GM12878 (cell line): ENCODE data around the gene CD79A. TPM values are rescaled to one million over a fixed set of nuclear protein-coding genes. Genes with fewer than 3 reads are reported as not detected.

Source experiments
- CREM ChIP-seq: IDR thresholded peaks from 2 replicates; pipeline ENCODE4 v1.6.1; 2014; ENCODE audit warnings: antibody characterized with exemption, low read depth
- EZH2 ChIP-seq: IDR thresholded peaks from 2 replicates; pipeline ENCODE4 v1.6.1; 2012; ENCODE audit warnings: low read depth, mild to moderate bottlenecking, control low read depth, inconsistent platforms, low read length, borderline replicate concordance; ENCODE audit not compliant: control insufficient read depth
- FOXK2 ChIP-seq: fragments of 450-650 bp; IDR thresholded peaks from 2 replicates; pipeline ENCODE4 v1.6.1; 2017; ENCODE audit warnings: mild to moderate bottlenecking, moderate library complexity
- JUNB ChIP-seq: IDR thresholded peaks from 2 replicates; pipeline ENCODE4 v1.6.1; 2016; ENCODE audit warnings: antibody characterized with exemption, mild to moderate bottlenecking
- KLF5 ChIP-seq: fragments of 450-650 bp; IDR thresholded peaks from 2 replicates; pipeline ENCODE4 v1.6.1; 2014; ENCODE audit warnings: mild to moderate bottlenecking; ENCODE audit not compliant: partially characterized antibody
- MEF2A ChIP-seq: IDR thresholded peaks from 2 replicates; pipeline ENCODE4 v1.6.1; 2011; ENCODE audit warnings: low read depth, mild to moderate bottlenecking, low read length, moderate library complexity; ENCODE audit not compliant: insufficient read depth
- NRF1 ChIP-seq: conservative IDR thresholded peaks from 2 replicates; pipeline ENCODE4 v1.6.1; 2011; ENCODE audit warnings: mild to moderate bottlenecking, low read depth, low read length, improper control_type of control experiment
- POLR2A ChIP-seq: IDR thresholded peaks from 2 replicates; pipeline ENCODE4 v1.6.1; 2011; ENCODE audit warnings: low read depth, mild to moderate bottlenecking, low read length
- SPI1 ChIP-seq: IDR thresholded peaks from 2 replicates; pipeline ENCODE4 v1.6.1; 2011; ENCODE audit warnings: low read depth, mild to moderate bottlenecking, low read length, moderate library complexity, borderline replicate concordance; ENCODE audit not compliant: insufficient read depth
- SUZ12 ChIP-seq: fragments of 200-600 bp; sonication (generic); IDR thresholded peaks from one replicate; pipeline ENCODE4 v1.6.1; 2018; ENCODE audit warnings: antibody characterized with exemption, mild to moderate bottlenecking; ENCODE audit not compliant: unreplicated experiment
- TAF1 ChIP-seq: IDR thresholded peaks from 2 replicates; pipeline ENCODE4 v1.6.1; 2011; ENCODE audit warnings: mild to moderate bottlenecking, low read depth, low read length, borderline replicate concordance
- TARDBP ChIP-seq: IDR thresholded peaks from 2 replicates; pipeline ENCODE4 v1.6.1; 2016; ENCODE audit warnings: borderline replicate concordance
- TCF12 ChIP-seq: IDR thresholded peaks from 2 replicates; pipeline ENCODE4 v1.6.1; 2011; ENCODE audit warnings: low read depth, mild to moderate bottlenecking, low read length
- ZSCAN29 ChIP-seq: fragments of 450-650 bp; IDR thresholded peaks from 2 replicates; pipeline ENCODE4 v1.6.1; 2017; ENCODE audit warnings: mild to moderate bottlenecking, moderate library complexity
- polyA plus RNA-seq, 11 experiments: library from polyadenylated mRNA; depleted of rRNA in 4 of 11; unstranded in 6 of 11; stranded (reverse) in 5 of 11; fragments of >200 nt; fragmentation: Nextera tagmentation in 4 of 11; fragmentation: Illumina TruSeq in 1 of 11; extraction: Ambion mirVana in 4 of 11; extraction: Trizol in 1 of 11; gene quantifications; 1 replicate in 1 of 11; 2 replicates in 10 of 11; pipeline versions ENCODE4 v1.2.1 to v1.2.3, GENCODE V29; 2011 to 2016; ENCODE audit warnings: inconsistent platforms in 2 of 11, missing spikeins in 2 of 11, low read depth in 1 of 11
- total RNA-seq, 4 experiments: library from RNA; depleted of rRNA in 3 of 4; stranded (reverse); fragments of >200 nt in 3 of 4; fragmentation: Illumina TruSeq in 1 of 4; extraction: Trizol in 1 of 4; gene quantifications; 2 replicates each; pipeline versions ENCODE4 v1.2.1 to v1.2.3, GENCODE V29; 2013 to 2021
- TF ChIP-seq, protein P1 (sequence below): IDR thresholded peaks from 2 replicates; pipeline ENCODE4 v1.6.1; 2011; ENCODE audit warnings: low read depth, mild to moderate bottlenecking, low read length, moderate library complexity, borderline replicate concordance; ENCODE audit errors: extremely low read depth
- TF ChIP-seq, protein P2 (sequence below): fragments of 450-650 bp; IDR thresholded peaks from 2 replicates; pipeline ENCODE4 v1.6.1; 2017; ENCODE audit warnings: mild to moderate bottlenecking
- TF ChIP-seq, protein P3 (sequence below): fragments of 450-650 bp; IDR thresholded peaks from 2 replicates; pipeline ENCODE4 v1.6.1; 2016; ENCODE audit warnings: mild to moderate bottlenecking
- TF ChIP-seq, protein P4 (sequence below): fragments of 450-650 bp; IDR thresholded peaks from 2 replicates; pipeline ENCODE4 v1.6.1; 2017; ENCODE audit warnings: low read depth, mild to moderate bottlenecking, moderate library complexity
- TF ChIP-seq, protein P5 (sequence below): IDR thresholded peaks from 2 replicates; pipeline ENCODE4 v1.6.1; 2011; ENCODE audit warnings: mild to moderate bottlenecking, low read depth, low read length, moderate library complexity; ENCODE audit not compliant: insufficient replicate concordance
- TF ChIP-seq, protein P6 (sequence below): IDR thresholded peaks from 2 replicates; pipeline ENCODE4 v1.6.1; 2012; ENCODE audit warnings: low read depth, low read length, improper control_type of control experiment
- TF ChIP-seq, protein P7 (sequence below): fragments of 450-650 bp; IDR thresholded peaks from 2 replicates; pipeline ENCODE4 v1.6.1; 2016; ENCODE audit warnings: mild to moderate bottlenecking

The CD79A gene
- total and polyA plus RNA-seq, 10 of the 15 experiments (the other 5 are each of a cell fraction or from before 2014, with no cell fraction given): 38.8 to 414 (median 282) TPM

DNA sequence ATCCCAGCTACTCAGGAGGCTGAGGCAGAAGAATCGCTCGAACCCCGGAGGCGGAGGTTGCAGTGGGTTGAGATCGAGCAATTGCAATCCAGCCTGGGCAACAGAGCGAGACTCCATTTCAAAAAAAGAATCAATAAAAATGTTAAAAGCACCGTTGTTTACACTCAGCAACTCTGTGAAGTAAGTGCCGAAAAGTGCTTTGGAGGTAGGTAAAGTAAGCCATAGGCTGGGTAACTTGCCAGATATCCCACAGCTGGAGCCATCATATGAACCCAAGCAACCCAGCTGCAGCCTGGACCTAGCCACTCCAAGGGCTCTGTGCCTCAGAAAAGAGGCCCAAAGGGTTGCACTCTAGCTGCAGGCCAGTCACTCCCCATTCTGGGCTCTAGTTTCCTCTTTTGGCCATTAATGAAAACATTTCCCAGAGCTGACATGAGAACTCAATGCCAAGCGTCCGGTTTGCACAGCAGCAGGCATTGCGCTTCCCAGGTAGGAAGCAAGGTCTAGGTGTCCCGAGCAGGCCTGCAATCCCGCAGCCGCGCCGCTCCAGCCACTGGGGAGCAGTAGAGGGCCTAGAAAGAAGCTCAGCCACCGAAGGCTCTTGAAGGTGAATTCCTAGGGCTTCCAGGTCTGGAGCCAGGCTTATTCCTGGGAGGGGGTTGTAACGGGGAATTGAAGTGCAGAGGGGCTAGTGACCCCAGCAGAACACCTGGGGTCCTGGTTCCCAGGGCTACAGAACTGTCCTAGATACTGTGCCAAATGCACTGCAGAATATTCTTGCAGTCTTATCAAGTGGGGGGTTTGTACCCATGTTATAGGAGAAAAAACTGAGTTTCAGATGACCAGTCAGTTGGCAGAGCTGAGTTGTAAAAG lies 4.1 kb upstream of the CD79A start (continued):
- no peak for TF ChIP-seq MEF2A
- TF ChIP-seq TARDBP: no peak
- peak; percentile 71 for TF ChIP-seq POLR2A
- TF ChIP-seq JUNB: no peak
- TF ChIP-seq, protein P1, sequence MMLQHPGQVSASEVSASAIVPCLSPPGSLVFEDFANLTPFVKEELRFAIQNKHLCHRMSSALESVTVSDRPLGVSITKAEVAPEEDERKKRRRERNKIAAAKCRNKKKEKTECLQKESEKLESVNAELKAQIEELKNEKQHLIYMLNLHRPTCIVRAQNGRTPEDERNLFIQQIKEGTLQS: no peak
- TF ChIP-seq, protein P2, sequence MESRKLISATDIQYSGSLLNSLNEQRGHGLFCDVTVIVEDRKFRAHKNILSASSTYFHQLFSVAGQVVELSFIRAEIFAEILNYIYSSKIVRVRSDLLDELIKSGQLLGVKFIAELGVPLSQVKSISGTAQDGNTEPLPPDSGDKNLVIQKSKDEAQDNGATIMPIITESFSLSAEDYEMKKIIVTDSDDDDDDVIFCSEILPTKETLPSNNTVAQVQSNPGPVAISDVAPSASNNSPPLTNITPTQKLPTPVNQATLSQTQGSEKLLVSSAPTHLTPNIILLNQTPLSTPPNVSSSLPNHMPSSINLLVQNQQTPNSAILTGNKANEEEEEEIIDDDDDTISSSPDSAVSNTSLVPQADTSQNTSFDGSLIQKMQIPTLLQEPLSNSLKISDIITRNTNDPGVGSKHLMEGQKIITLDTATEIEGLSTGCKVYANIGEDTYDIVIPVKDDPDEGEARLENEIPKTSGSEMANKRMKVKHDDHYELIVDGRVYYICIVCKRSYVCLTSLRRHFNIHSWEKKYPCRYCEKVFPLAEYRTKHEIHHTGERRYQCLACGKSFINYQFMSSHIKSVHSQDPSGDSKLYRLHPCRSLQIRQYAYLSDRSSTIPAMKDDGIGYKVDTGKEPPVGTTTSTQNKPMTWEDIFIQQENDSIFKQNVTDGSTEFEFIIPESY: no peak
- no peak for TF ChIP-seq TAF1
- no peak for TF ChIP-seq CREM
- TF ChIP-seq SPI1: no peak
- TF ChIP-seq SUZ12: no peak
- TF ChIP-seq EZH2: no peak
- TF ChIP-seq, protein P3, sequence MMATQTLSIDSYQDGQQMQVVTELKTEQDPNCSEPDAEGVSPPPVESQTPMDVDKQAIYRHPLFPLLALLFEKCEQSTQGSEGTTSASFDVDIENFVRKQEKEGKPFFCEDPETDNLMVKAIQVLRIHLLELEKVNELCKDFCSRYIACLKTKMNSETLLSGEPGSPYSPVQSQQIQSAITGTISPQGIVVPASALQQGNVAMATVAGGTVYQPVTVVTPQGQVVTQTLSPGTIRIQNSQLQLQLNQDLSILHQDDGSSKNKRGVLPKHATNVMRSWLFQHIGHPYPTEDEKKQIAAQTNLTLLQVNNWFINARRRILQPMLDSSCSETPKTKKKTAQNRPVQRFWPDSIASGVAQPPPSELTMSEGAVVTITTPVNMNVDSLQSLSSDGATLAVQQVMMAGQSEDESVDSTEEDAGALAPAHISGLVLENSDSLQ: no peak
- no peak for TF ChIP-seq KLF5
- TF ChIP-seq, protein P4, sequence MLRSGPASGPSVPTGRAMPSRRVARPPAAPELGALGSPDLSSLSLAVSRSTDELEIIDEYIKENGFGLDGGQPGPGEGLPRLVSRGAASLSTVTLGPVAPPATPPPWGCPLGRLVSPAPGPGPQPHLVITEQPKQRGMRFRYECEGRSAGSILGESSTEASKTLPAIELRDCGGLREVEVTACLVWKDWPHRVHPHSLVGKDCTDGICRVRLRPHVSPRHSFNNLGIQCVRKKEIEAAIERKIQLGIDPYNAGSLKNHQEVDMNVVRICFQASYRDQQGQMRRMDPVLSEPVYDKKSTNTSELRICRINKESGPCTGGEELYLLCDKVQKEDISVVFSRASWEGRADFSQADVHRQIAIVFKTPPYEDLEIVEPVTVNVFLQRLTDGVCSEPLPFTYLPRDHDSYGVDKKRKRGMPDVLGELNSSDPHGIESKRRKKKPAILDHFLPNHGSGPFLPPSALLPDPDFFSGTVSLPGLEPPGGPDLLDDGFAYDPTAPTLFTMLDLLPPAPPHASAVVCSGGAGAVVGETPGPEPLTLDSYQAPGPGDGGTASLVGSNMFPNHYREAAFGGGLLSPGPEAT: peak; percentile 44; the same call in 1 of the 2 replicates
- no peak for TF ChIP-seq FOXK2
- TF ChIP-seq, protein P5, sequence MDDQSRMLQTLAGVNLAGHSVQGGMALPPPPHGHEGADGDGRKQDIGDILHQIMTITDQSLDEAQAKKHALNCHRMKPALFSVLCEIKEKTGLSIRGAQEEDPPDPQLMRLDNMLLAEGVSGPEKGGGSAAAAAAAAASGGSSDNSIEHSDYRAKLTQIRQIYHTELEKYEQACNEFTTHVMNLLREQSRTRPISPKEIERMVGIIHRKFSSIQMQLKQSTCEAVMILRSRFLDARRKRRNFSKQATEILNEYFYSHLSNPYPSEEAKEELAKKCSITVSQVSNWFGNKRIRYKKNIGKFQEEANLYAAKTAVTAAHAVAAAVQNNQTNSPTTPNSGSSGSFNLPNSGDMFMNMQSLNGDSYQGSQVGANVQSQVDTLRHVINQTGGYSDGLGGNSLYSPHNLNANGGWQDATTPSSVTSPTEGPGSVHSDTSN: no peak
- 0 out of 2 replicates have a peak, but pooled peaks have one; percentile 9 for TF ChIP-seq TCF12
- TF ChIP-seq, protein P6, sequence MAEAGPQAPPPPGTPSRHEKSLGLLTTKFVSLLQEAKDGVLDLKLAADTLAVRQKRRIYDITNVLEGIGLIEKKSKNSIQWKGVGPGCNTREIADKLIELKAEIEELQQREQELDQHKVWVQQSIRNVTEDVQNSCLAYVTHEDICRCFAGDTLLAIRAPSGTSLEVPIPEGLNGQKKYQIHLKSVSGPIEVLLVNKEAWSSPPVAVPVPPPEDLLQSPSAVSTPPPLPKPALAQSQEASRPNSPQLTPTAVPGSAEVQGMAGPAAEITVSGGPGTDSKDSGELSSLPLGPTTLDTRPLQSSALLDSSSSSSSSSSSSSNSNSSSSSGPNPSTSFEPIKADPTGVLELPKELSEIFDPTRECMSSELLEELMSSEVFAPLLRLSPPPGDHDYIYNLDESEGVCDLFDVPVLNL: no peak; the same call in 1 of the 2 replicates
- TF ChIP-seq NRF1: no peak
- TF ChIP-seq, protein P7, sequence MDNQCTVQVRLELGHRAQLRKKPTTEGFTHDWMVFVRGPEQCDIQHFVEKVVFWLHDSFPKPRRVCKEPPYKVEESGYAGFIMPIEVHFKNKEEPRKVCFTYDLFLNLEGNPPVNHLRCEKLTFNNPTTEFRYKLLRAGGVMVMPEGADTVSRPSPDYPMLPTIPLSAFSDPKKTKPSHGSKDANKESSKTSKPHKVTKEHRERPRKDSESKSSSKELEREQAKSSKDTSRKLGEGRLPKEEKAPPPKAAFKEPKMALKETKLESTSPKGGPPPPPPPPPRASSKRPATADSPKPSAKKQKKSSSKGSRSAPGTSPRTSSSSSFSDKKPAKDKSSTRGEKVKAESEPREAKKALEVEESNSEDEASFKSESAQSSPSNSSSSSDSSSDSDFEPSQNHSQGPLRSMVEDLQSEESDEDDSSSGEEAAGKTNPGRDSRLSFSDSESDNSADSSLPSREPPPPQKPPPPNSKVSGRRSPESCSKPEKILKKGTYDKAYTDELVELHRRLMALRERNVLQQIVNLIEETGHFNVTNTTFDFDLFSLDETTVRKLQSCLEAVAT: no peak
- TF ChIP-seq ZSCAN29: no peak
